ENCODE results near the gene VWC2. TPM values are rescaled to one million over a fixed set of nuclear protein-coding genes. Genes with fewer than 3 reads are reported as not detected.

VWC2 gene
- under 1 TPM in 3 of 4 donors, not detected in 1; under 0.01 to 0.16 (median 0.06) TPM for total RNA-seq

- peak; percentile 16 for ATAC-seq (ENCODE audit: low FRiP score)
- DNase-seq (ENCODE audit: low spot score), result no peak
- TF ChIP-seq, protein P1, sequence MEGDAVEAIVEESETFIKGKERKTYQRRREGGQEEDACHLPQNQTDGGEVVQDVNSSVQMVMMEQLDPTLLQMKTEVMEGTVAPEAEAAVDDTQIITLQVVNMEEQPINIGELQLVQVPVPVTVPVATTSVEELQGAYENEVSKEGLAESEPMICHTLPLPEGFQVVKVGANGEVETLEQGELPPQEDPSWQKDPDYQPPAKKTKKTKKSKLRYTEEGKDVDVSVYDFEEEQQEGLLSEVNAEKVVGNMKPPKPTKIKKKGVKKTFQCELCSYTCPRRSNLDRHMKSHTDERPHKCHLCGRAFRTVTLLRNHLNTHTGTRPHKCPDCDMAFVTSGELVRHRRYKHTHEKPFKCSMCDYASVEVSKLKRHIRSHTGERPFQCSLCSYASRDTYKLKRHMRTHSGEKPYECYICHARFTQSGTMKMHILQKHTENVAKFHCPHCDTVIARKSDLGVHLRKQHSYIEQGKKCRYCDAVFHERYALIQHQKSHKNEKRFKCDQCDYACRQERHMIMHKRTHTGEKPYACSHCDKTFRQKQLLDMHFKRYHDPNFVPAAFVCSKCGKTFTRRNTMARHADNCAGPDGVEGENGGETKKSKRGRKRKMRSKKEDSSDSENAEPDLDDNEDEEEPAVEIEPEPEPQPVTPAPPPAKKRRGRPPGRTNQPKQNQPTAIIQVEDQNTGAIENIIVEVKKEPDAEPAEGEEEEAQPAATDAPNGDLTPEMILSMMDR (IDR thresholded peaks at IDR 0.05), result no peak
These were observed at the start of gene VWC2 for GRCh38 chr7:49773218-49773935. Gene VWC2 (plus strand): TSS chr7:49773638. CDS start chr7:49775436, 1,798 bp downstream.

- DNase-seq (ENCODE audit: low spot score), result no peak
- ATAC-seq (ENCODE audit: low FRiP score), result no peak
- TF ChIP-seq, protein P1 (IDR thresholded peaks at IDR 0.05), result no peak
These were observed 49.4 kb upstream of the VWC2 start for GRCh38 chr7:49724071-49724470.

DNA sequence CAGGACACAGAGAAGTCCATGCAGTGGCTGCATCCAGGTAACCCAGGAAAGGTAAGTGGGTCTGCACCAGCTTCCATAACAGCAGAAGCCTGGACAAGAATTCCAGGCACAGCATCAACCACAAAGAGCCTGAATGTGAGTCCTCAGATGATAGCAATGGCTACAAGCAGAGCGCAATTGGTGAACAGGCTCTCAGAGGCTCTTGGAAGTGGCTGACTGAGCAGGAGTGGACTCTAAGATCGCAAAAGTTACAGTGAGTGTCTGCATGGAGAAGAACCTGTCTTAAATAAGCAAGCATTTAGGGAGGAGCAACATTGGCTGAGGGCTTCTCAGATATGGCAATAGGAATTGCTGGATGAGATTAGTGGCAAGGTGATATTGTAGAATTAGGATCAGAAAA lies 41.6 kb upstream of the VWC2 start:
- TF ChIP-seq, protein P1 (IDR thresholded peaks at IDR 0.05), result no peak
- DNase-seq (ENCODE audit: low spot score) (no peak), ATAC-seq (ENCODE audit: low FRiP score) (no peak)

DNA sequence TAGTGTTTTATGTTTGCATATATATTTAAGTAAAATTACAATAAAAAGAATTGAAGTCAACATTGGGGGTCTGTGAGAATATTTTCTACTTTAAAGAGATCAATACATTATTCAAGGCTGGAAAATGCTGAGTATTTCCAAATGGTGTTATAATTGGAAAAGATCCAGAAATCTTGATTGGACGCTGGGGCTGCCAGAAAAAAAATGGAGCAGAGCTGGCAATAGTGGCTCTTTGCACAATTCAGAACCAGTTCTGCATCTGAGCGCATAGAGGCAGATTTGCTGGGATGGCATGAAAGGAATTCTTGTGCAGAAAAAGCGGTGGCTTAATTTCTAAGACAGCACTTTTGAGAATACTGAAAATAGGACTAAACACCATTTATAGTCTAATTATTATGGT lies 10.8 kb upstream of the VWC2 start:
- DNase-seq (ENCODE audit: low spot score), result no peak
- ATAC-seq (ENCODE audit: low FRiP score), result no peak
- TF ChIP-seq, protein P1 (IDR thresholded peaks at IDR 0.05), result no peak

DNA sequence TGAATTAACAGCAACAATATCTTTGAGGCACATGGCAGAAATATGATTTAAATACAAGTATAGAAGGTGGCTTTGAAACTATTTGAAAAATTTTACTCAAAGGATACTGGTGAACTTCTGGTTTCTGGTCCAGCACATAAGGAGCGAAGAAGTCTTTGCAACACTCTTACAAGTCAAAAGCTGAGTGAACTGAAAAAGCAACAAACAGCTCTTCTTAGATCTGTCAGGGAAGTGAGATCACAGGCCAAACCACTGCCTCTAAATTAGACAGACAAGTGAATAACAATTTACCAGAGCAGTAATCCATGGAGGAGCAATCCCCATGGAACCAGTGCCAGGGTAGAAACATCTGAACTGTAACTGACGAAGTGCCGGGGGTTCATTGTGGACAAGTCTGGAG lies 9.6 kb upstream of the VWC2 start:
- no peak for ATAC-seq (ENCODE audit: low FRiP score)
- TF ChIP-seq, protein P1 (IDR thresholded peaks at IDR 0.05), result no peak
- DNase-seq (ENCODE audit: low spot score), result no peak

GRCh38 chr7:49766966-49767365 lies 6.5 kb upstream of the VWC2 start:
- TF ChIP-seq, protein P1 (IDR thresholded peaks at IDR 0.05), result no peak
- no peak for DNase-seq (ENCODE audit: low spot score)
- ATAC-seq (ENCODE audit: low FRiP score), result no peak

DNA sequence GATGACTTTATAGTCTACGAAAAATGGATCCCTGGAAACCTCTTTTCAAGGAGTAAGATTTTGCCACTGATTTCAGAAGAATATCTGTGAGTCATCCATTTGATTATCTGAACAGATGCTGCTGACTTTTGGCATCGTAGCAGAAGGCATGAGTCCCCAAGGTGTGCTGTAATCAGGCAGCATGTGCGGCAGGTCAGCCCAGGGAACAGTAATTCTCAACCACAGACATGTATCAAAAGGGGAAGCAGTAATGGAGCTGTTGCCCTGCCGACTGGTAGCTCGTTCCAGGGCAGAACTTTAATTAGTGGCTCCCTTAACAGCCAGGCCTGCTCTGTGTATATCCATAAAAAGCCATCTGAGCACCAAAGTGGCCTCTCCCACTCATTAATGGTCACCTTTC lies 5.7 kb upstream of the VWC2 start:
- TF ChIP-seq, protein P1 (IDR thresholded peaks at IDR 0.05), result no peak
- ATAC-seq (ENCODE audit: low FRiP score) (no peak), DNase-seq (ENCODE audit: low spot score) (no peak)
